ENCODE results near the gene IQGAP2.

- TF ChIP-seq CTCF (IDR thresholded peaks at IDR 0.05; ENCODE audit: low read depth, low read length, poor library complexity, severe bottlenecking), result no peak
- no peak for TF ChIP-seq EZH2phosphoT487 (IDR thresholded peaks at IDR 0.05; ENCODE audit: borderline replicate concordance, low read length)
Measured at GRCh38 chr5:76576450-76576849, 173.4 kb downstream of the IQGAP2 start.

All from DOHH2 (cell line).